ENCODE measurements around the gene SMYD3.

DNA sequence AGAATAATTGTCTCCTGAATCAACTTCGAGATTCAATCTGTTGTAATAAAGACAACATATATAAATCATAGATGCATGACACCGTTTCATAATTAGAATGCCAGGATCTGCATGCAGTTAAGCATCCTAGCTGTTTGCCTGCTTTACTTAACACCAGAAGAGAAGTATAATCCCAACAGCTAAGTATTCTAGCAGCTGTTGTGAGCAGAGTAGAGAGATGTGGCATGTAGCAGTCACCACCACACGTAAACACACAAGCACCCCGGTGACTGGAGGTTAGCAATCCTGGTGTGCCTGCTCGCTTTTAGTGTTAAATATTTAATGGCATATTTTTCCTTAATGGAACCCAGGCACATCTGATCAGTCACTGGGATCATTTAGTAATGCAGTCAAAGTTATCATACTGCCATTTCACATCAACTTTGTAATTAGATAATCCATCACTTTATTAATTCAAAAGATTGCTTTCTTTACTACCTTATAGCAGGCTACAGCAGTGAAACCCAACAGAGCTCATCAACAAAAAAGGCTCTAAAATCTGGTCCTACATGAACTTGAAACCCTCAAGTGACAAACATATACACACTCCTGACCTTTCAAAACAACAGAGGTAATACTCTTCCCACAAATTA, 187.9 kb downstream of the SMYD3 start:
- TF ChIP-seq CTCF (IDR thresholded peaks at IDR 0.05; ENCODE audit: poor library complexity): no peak
- TF ChIP-seq EZH2 (IDR thresholded peaks at IDR 0.05; ENCODE audit: borderline replicate concordance): no peak

All from hepatocyte (in vitro differentiated cells).